ENCODE measurements around the gene OTOP1. TPM values are rescaled to one million over a fixed set of nuclear protein-coding genes. Genes with fewer than 3 reads are reported as not detected.
"Not testable (repeated sequence)": the region's sequence is repeated elsewhere in the genome, so short reads cannot be mapped to it uniquely, and the experiment has no call there.

Gene OTOP1
- total RNA-seq, 4 donors from 2014 or later, result not detected

- Histone ChIP-seq H3K27ac (no peak overlapping the region), H3K36me3 (no peaks in the 10 kb centered on the region), H3K27me3 (peaks cover 9% of the 10 kb centered on the region), H3K4me1 (no peaks in the 10 kb centered on the region), H3K4me3 (no peak overlapping the region), H3K9me3 (no peaks in the 10 kb centered on the region)
- intact Hi-C loops (cut with DNase I; ENCODE audit: low total_unique reads), result no loop called here
- TF ChIP-seq POLR2A (IDR thresholded peaks at IDR 0.05) (no peak), CTCF (IDR thresholded peaks at IDR 0.05) (peak in 3 of 5 experiments; percentile 26 to 56 (median 36)), POLR2AphosphoS5 (IDR thresholded peaks at IDR 0.05) (no peak), EP300 (IDR thresholded peaks at IDR 0.05; ENCODE audit: low read depth) (no peak)
- DNase-seq, result no peak
- WGBS, 2 donors (ENCODE audit: low coverage in 1 of 2), result 42 to 46% methylated on average over 5 to 19 of the region's 19 CpGs
- in situ Hi-C loops (cut with MboI; ENCODE audit: low pct_ligation_motif_present in 1 of 4, low pct_unique_long_range_greater_than_20kb in 1 of 4, low sequenced_read_pairs in 3 of 4), result no loop called here
Observed at GRCh38 chr4:4182835-4183568, 43.7 kb downstream of the OTOP1 start.

DNA sequence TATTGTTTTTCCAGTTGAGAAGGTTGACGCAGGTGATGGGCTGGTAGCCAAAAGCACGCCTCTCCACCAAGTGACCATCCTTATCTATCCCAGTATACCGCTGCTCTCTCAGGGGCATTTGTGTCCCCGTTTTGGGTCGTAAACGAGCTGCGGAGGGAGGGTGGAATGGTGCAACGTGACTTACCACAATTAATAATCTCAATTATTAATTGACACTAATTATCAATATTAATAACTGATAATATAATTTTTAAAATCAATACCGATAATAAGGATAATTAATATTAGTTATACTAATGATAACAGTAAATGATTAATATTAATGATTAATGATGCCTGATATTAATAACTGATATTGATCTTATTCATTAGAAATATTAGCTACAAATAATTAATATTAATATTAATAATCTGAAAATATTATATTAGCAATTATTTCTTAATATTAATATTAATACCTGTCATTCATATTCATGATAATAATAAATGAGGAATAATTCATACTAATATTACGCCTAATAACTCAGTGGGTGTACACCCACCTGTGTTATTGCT, 56.1 kb downstream of the OTOP1 start:
- 80 to 86% methylated on average over 10 of the region's 10 CpGs for WGBS, 2 donors (ENCODE audit: low coverage in 1 of 2)

DNA sequence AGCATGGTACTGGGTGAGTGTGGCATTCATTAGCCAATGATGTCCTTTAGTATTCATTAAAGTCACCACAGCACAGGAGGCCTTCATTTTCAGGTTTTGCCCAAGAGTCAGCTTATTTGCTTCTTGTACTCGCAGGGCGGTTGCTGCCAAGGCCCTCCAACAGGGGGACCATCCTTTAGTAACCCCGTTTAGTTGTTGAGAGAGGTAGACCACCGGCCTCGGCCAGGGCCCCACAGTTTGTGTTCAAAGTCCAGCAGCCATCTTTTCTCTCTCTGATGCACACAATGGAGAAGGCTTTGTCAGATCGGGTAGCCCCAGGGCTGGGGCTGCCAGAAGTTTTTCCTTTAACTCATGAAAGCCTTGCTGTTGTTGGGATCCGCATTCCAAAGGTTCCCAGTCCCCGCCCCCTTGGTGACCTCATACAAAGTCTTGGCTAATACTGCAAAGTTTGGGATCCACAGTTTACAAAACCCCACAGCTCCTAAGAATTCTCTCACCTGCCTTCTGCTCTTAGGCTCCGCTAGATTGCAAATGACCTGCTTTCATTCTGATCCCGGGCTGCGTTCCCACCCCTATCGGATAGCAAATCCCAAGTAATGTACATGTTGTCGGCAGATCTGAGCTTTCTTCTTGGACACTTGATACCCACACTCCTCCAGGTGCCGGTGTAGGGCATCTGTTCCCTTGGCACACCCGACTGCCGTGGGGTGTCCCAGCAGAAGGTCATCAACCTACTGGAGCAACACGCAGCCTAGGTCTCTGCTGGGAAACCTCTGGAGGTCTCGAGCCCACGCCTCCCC, 58.5 kb downstream of the OTOP1 start:
- H3K4me3 ChIP-seq; DNase-seq; H3K27ac ChIP-seq; H3K27me3 ChIP-seq; H3K36me3 ChIP-seq; H3K4me1 ChIP-seq; intact Hi-C loops (cut with DNase I; ENCODE audit: low total_unique reads); H3K9me3 ChIP-seq; in situ Hi-C loops (cut with MboI; ENCODE audit: low pct_ligation_motif_present in 1 of 4, low pct_unique_long_range_greater_than_20kb in 1 of 4, low sequenced_read_pairs in 3 of 4): not testable (repeated sequence)
- WGBS, 2 donors (ENCODE audit: low coverage in 1 of 2), result 63 to 81% methylated on average over 2 to 19 of the region's 19 CpGs

More for the DNA sequence above, 56.1 kb downstream of the OTOP1 start:
- Histone ChIP-seq H3K27ac (no peak overlapping the region), H3K4me3 (no peak overlapping the region), H3K27me3 (no peaks in the 10 kb centered on the region), H3K9me3 (no peaks in the 10 kb centered on the region), H3K4me1 (no peaks in the 10 kb centered on the region), H3K36me3 (no peaks in the 10 kb centered on the region)
- in situ Hi-C loops (cut with MboI; ENCODE audit: low pct_ligation_motif_present in 1 of 4, low pct_unique_long_range_greater_than_20kb in 1 of 4, low sequenced_read_pairs in 3 of 4) (no loop called here), intact Hi-C loops (cut with DNase I; ENCODE audit: low total_unique reads) (no loop called here)
- TF ChIP-seq POLR2AphosphoS5 (IDR thresholded peaks at IDR 0.05), result no peak
- TF ChIP-seq POLR2A (IDR thresholded peaks at IDR 0.05), result no peak
- no peak for TF ChIP-seq EP300 (IDR thresholded peaks at IDR 0.05; ENCODE audit: low read depth)
- DNase-seq, result no peak

GRCh38 chr4:4166986-4167385, 59.7 kb downstream of the OTOP1 start:
- in situ Hi-C loops (cut with MboI; ENCODE audit: low pct_ligation_motif_present in 1 of 4, low pct_unique_long_range_greater_than_20kb in 1 of 4, low sequenced_read_pairs in 3 of 4); H3K27me3 ChIP-seq; H3K4me3 ChIP-seq; intact Hi-C loops (cut with DNase I; ENCODE audit: low total_unique reads); H3K9me3 ChIP-seq; H3K27ac ChIP-seq; H3K4me1 ChIP-seq; H3K36me3 ChIP-seq: not testable (repeated sequence)
- DNase-seq, result peak; percentile 14
- 38% methylated on average over 13 of the region's 13 CpGs; no CpG with 5 or more reads in 1 of the 2 donors for WGBS, 2 donors (ENCODE audit: low coverage in 1 of 2)

DNA sequence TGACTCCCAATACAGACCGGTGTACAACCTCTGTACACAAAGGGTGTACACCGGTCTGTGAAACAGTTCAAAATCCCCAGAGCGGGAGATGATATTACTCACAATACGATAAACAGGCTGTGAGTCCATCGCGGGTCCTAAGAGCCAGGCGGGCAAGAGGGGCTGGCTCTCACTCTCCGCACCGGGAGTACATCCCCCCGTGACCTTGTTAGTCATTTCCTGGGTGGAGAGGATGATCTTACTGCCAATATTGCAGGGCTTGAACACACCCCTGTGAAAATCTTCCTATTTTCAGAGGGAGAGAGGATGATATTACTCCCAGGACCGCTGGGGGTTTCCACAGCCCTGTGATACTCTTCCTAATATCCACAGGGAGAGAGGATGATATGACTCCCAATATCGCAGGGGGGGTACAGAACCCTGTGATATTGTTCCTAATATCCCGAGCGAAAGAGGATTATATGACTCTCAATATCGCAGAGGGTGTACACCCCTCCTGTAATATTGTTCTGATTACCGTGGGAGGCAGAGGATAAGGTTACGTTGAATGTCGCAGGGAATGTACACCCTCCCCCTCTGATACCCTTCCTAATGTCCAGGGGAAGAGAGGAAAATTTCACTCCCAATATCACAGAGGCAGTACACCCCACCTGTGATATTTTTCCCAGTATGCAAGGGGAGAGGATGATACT, 60.9 kb downstream of the OTOP1 start:
- WGBS, 2 donors (ENCODE audit: low coverage in 1 of 2), result 72 to 77% methylated on average over 6 to 17 of the region's 18 CpGs
- H3K9me3 ChIP-seq; H3K36me3 ChIP-seq; H3K4me3 ChIP-seq; H3K4me1 ChIP-seq; in situ Hi-C loops (cut with MboI; ENCODE audit: low pct_ligation_motif_present in 1 of 4, low pct_unique_long_range_greater_than_20kb in 1 of 4, low sequenced_read_pairs in 3 of 4); intact Hi-C loops (cut with DNase I; ENCODE audit: low total_unique reads); H3K27me3 ChIP-seq; H3K27ac ChIP-seq; DNase-seq: not testable (repeated sequence)

- 80 to 82% methylated on average over 14 to 18 of the region's 18 CpGs for WGBS, 2 donors (ENCODE audit: low coverage in 1 of 2)
- H3K9me3 ChIP-seq; H3K27ac ChIP-seq; H3K4me1 ChIP-seq; DNase-seq; intact Hi-C loops (cut with DNase I; ENCODE audit: low total_unique reads); H3K36me3 ChIP-seq; H3K4me3 ChIP-seq; in situ Hi-C loops (cut with MboI; ENCODE audit: low pct_ligation_motif_present in 1 of 4, low pct_unique_long_range_greater_than_20kb in 1 of 4, low sequenced_read_pairs in 3 of 4); H3K27me3 ChIP-seq: not testable (repeated sequence)
Observed at GRCh38 chr4:4164532-4165173, 62.1 kb downstream of the OTOP1 start.

- H3K27ac ChIP-seq; intact Hi-C loops (cut with DNase I; ENCODE audit: low total_unique reads); DNase-seq; H3K4me1 ChIP-seq; in situ Hi-C loops (cut with MboI; ENCODE audit: low pct_ligation_motif_present in 1 of 4, low pct_unique_long_range_greater_than_20kb in 1 of 4, low sequenced_read_pairs in 3 of 4); H3K9me3 ChIP-seq; H3K27me3 ChIP-seq; H3K4me3 ChIP-seq; H3K36me3 ChIP-seq: not testable (repeated sequence)
- 48% methylated on average over 7 of the region's 7 CpGs; no CpG with 5 or more reads in 1 of the 2 donors for WGBS, 2 donors (ENCODE audit: low coverage in 1 of 2)
Observed at GRCh38 chr4:4162186-4162585, 64.5 kb downstream of the OTOP1 start.

GRCh38 chr4:4160956-4161665, 65.6 kb downstream of the OTOP1 start:
- in situ Hi-C loops (cut with MboI; ENCODE audit: low pct_ligation_motif_present in 1 of 4, low pct_unique_long_range_greater_than_20kb in 1 of 4, low sequenced_read_pairs in 3 of 4); H3K9me3 ChIP-seq; DNase-seq; H3K27me3 ChIP-seq; H3K4me1 ChIP-seq; intact Hi-C loops (cut with DNase I; ENCODE audit: low total_unique reads); H3K4me3 ChIP-seq; H3K36me3 ChIP-seq; H3K27ac ChIP-seq: not testable (repeated sequence)
- WGBS, 2 donors (ENCODE audit: low coverage in 1 of 2), result 51% methylated on average over 17 of the region's 17 CpGs; no CpG with 5 or more reads in 1 of the 2 donors

Data from transverse colon (tissue), 4 donors.